Activated CD8-positive, alpha-beta memory T cell treated with anti-CD3 and anti-CD28 coated beads, Interleukin-2, amount 50 U/mL, for 24 hours (primary cell): Measurements from ENCODE around the gene IFI27.
"Not testable (repeated sequence)": the region's sequence is repeated elsewhere in the genome, so short reads cannot be mapped to it uniquely, and the experiment has no call there.

Source experiments
- DNase-seq: peaks from one replicate; pipeline ENCODE4 v3.0.0-alpha.2; 2020; ENCODE audit errors: extremely low read depth

Gene IFI27

DNA sequence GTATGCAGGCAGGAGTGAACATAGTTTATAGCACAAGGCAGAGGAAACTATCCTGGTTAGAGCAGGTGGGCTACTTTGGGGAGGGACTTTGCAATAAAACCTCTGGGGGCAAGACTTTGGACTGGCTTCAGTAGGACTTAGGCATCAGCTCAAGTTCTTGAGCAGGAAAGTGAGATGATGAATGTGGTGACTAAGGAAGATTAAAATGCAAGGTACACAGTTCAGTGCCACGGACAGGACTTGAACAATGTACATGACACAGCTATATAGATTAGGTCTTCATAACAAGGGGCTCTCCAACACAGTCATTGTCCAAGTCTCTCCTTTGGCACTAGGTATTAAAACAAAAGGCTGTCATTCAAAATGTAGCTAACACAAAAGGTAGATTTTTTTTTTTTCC is 42.1 kb downstream of the IFI27 start:
- no peak for DNase-seq

DNA sequence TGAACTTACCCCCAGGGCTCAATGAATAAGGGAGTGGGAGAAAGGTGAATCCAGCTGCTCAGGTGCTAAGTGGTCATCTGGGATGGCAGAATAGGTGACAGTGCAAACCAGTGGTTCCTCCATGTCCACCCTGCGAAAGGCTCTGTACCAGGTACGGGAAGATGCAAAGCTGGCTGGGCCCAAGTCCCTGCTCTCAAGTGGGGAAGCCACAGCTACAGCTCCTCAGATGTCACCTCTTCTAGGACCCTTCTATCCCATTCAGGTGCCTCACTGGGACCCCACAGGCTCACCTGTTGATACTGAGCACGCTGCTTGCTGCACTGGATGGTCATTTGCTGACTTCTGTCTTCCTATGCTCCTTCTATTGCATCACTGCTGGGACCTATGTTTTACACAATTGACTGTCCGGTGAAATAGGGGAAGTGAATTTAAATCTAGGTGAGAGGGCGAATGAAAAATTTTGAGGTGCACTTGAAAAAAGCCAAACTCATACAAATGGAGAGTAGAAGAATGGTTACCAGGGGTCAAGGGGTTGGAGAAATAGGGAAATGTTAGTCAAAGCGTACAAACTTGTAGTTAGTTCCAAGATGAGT is 43.3 kb downstream of the IFI27 start:
- no peak for DNase-seq

DNA sequence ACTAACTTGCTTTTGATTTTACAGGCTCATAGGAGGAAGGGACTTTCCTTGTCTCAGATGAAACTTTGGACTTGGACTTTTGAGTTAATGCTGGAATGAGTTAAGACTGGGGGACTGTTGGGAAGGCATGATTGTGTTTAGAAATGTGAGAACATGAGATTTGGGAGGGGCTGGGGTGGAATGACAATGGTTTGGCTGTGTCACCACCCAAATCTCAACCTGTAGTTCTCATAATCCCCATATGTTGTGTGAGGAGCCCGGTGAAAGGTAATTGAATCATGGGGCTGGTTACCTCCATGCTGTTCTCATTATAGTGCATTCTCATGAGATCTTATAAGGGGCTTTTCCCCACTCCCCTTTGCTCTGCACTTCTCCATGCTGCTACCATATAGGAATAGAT is 45.6 kb downstream of the IFI27 start:
- DNase-seq, result not testable (repeated sequence)

DNA sequence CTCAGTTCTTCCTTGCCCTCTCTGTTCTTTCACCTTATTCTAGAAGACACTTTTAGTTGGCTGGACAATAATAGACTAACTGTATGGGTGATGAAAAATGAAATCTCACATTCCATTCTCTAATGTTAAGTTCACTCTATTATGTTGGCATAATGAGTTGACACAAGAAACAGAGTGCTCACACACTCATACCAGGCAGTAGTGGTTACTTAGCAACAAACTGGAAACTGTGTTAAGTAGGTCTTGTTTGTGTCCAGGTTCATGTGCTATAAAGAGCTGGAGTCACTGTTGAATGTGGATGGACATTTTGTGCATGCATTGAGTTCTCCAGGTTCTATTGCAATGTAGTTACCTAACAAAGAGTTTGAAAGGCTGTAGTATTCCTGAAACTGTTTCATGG is 46.7 kb downstream of the IFI27 start:
- DNase-seq, result no peak

DNA sequence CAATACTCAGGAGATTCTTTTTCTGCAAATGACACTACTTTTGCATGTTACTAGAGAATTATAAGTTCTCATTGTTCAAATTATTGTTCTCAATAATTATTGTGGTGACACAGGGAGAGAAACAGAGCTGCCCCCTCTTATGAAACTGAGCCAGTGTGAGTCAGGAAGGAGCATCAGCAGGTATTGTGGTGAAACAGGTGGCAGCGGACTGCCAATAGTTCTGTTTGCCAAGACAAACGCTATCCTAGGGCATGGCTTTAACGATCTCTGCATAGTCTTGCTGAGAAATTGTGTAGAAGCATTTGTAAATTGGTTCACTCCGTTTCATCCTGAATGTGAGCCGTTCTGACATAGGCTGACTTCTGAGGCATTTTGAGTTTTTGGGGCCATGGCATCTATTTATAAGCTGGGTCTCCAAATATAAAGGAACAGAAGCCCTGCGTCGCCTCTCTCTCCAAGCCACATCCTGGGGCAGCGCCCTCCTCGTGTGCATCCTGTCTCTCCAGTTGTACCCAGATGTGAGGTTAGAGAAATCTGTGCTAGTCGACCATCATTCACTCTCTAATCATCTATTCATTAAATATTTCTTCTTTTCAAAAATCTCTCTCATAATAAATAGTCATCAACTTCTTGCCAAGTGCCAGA is 47.8 kb downstream of the IFI27 start:
- no peak for DNase-seq

DNA sequence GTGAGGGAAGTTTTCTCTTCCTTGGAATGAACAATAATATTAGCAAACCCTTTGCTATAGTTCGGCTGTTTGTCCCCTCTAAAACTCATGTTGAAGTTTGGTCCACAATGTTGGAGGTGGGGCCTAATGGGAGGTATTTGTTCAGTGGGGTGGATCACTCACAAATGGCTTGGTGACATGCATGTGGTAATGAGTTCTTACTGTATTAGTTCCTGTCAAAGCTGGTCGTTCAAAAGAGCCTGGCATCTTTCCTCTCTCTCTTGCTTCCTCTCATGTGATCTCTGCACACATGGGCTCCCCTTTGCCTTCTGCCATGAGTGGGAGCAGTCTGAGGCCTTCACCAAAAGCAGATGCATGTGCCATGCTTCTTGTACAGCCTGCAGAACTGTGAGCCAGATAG is 50.5 kb downstream of the IFI27 start:
- no peak for DNase-seq

DNA sequence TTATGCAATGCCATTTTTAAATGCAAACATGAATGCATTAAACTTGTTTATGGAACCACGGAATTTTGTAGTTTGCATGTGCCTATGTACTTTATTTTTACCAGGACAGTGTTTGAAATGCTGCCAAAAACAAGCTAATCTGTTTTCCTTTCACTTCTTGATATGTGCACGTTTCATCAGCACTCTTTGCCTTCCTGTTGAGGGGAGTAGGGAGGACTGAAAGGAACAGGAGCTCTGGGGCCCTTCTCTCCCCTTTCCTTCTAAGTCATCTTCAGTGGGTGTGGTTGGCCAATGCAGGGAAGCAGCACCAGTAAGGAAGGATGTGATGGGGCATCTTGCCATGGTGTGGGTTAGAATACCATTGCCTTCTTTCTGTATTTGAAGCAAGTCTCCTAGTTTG is 51.4 kb downstream of the IFI27 start:
- DNase-seq, result no peak

DNA sequence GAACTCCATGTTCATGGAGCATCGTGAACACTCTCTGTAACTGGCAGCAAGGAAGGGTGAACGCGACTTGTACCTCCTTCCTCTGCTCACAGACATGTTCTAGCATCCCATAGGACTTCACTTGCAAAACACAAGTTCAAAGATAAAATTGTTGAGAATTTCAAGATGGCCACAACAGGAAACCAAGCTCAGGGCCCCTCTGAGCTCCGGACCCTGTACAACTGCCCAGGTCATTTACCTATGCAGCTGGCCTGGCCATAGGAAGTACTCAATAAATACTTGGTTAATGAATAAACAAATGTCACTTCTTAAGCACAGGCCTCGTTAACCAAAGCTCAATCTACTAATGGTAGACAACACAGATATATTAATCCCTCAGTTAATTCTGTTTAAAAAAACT is 51.9 kb downstream of the IFI27 start:
- no peak for DNase-seq

DNA sequence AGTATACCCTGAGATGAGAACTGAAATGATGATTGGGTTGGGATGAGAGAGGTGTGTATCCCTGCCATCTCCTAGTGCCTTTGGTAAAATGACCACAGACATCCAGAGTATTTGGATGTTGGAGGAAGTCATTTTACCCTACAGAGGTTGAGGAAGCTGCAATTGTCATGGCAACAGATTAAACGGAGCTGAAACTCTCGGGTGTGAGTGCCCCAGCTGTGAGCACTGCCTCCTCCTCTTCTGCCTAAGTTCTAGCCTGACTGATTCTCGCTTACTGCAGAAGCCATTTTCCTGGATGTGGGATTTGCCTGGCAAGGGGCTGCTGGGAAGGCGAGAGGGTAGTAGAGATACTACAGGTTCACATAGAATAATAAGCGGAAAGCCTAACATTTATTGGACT is 53.3 kb downstream of the IFI27 start:
- no peak for DNase-seq

DNA sequence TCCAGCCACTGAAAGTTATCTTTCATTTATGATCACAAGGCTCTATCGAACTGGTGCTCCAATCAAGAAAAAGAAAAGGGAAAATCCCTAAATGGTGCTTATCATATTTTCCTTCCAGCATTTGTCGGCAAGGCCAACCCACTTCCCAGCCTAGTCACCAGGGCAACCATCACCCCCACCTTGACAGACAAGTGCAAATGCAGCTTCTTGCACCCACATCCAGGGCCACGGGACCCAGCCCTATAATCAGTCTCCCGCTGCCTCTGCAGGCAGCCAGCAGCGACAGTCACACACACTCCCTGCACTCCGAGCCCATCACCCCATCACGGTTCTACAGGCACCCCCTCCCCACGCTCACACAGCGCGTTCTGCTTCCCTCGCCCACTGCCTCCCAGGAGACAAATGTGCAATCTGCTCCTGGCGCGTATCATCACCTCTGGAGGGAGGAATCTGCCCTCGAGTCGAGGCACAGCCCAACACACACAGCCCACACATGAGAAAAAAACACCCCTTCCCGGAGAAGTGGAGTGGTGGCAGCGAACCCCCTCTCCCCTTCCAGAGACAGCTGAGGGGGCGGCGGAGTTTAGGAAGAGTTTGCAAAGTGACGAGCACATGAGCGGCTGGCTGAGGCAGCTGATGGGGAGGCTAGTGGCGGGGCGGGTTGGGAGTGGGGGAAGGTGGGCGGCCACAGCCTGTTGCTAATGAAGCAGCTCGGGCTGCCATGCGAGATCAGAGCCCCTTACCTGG is 54.3 kb downstream of the IFI27 start:
- no peak for DNase-seq

DNA sequence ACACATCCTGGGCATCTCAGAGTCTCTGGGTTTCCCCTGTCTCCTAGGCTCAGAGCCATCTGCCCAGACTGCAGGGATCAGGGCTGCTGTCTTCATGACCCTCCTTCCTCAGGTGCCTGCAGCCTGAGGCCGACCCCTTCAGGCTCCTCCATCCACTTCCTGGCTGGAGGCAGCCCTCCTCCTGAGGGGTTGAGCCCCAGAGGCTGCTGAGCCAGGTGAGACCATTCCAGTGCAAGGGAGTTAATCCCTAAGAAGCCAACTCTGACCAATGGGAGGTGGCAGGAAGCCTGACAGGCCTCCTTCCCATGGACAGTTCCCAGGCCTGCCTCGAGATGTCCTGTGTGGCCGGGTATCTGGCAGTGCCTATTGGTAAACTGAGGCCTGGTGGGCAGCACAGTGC is 55.2 kb downstream of the IFI27 start:
- no peak for DNase-seq
